WTC11 (cell line): ENCODE data around the gene NMT2.

ENCODE experiments used
- ARID4B ChIP-seq: sonication (generic); formaldehyde crosslinking; IDR thresholded peaks from 2 replicates; pipeline ENCODE4 v1.8.0; 2023; ENCODE audit warnings: missing genetic modification reagents, mild to moderate bottlenecking, borderline replicate concordance
- CTCF ChIP-seq: fragments of 200-600 bp; IDR thresholded peaks from 2 replicates; pipeline ENCODE4 v1.8.0; 2022; ENCODE audit warnings: antibody characterized with exemption
- IRF2 ChIP-seq: sonication (generic); formaldehyde crosslinking; IDR thresholded peaks from 2 replicates; pipeline ENCODE4 v1.8.0; 2022; ENCODE audit warnings: low read depth, missing genetic modification reagents, borderline replicate concordance
- JAZF1 ChIP-seq: fragments of 250-450 bp; sonication (Bioruptor Pico); IDR thresholded peaks from 2 replicates; pipeline ENCODE4 v1.9.0; 2021; ENCODE audit warnings: moderate library complexity, mild to moderate bottlenecking, inconsistent platforms
- MLX ChIP-seq: sonication (generic); formaldehyde crosslinking; IDR thresholded peaks from 2 replicates; pipeline ENCODE4 v1.8.1; 2023; ENCODE audit warnings: mild to moderate bottlenecking, missing genetic modification reagents, moderate library complexity
- USF1 ChIP-seq: sonication (generic); formaldehyde crosslinking; IDR thresholded peaks from 2 replicates; pipeline ENCODE4 v1.8.0; 2022; ENCODE audit warnings: mild to moderate bottlenecking, missing genetic modification reagents

- TF ChIP-seq JAZF1 (no peak), USF1 (CRISPR knock-in tag) (no peak), MLX (CRISPR knock-in tag) (no peak), IRF2 (no peak), CTCF (no peak), ARID4B (CRISPR knock-in tag) (no peak)
These were observed 27.1 kb downstream of the NMT2 start for GRCh38 chr10:15141136-15142054.
